Measurements from ENCODE around the gene CAPN13.

CAPN13 gene

GRCh38 chr2:30736461-30737325 is 70.6 kb downstream of the CAPN13 start:
- TF ChIP-seq POLR2AphosphoS5 (IDR thresholded peaks at IDR 0.05; ENCODE audit: low read depth, low read length) (no peak), POLR2A (IDR thresholded peaks at IDR 0.05; ENCODE audit: low read depth, low read length) (no peak), TAF1 (IDR thresholded peaks at IDR 0.05; ENCODE audit: borderline replicate concordance, low read depth, low read length) (no peak)
- FAIRE-seq (no peak), DNase-seq (ENCODE audit: insufficient read length) (no peak)

- FAIRE-seq, result no peak
- TF ChIP-seq TAF1 (IDR thresholded peaks at IDR 0.05; ENCODE audit: borderline replicate concordance, low read depth, low read length) (no peak), POLR2A (IDR thresholded peaks at IDR 0.05; ENCODE audit: low read depth, low read length) (no peak), POLR2AphosphoS5 (IDR thresholded peaks at IDR 0.05; ENCODE audit: low read depth, low read length) (no peak)
- DNase-seq (ENCODE audit: insufficient read length), result no peak
Observed at GRCh38 chr2:30733876-30734520, 73.2 kb downstream of the CAPN13 start.

GRCh38 chr2:30732876-30733275 is 74.4 kb downstream of the CAPN13 start:
- TF ChIP-seq TAF1 (IDR thresholded peaks at IDR 0.05; ENCODE audit: borderline replicate concordance, low read depth, low read length) (no peak), POLR2A (IDR thresholded peaks at IDR 0.05; ENCODE audit: low read depth, low read length) (no peak)
- no peak for FAIRE-seq

GRCh38 chr2:30732376-30732775 is 74.9 kb downstream of the CAPN13 start:
- FAIRE-seq (no peak), DNase-seq (ENCODE audit: insufficient read length) (no peak)
- TF ChIP-seq POLR2A (IDR thresholded peaks at IDR 0.05; ENCODE audit: low read depth, low read length) (no peak), POLR2AphosphoS5 (IDR thresholded peaks at IDR 0.05; ENCODE audit: low read depth, low read length) (no peak)

More at GRCh38 chr2:30732876-30733275, 74.4 kb downstream of the CAPN13 start:
- no peak for DNase-seq (ENCODE audit: insufficient read length)

- FAIRE-seq, result no peak
- no peak for TF ChIP-seq POLR2A (IDR thresholded peaks at IDR 0.05; ENCODE audit: low read depth, low read length)
- no peak for TF ChIP-seq TAF1 (IDR thresholded peaks at IDR 0.05; ENCODE audit: borderline replicate concordance, low read depth, low read length)
- no peak for TF ChIP-seq POLR2AphosphoS5 (IDR thresholded peaks at IDR 0.05; ENCODE audit: low read depth, low read length)
- no peak for DNase-seq (ENCODE audit: insufficient read length)
Observed at GRCh38 chr2:30731706-30732105, 75.5 kb downstream of the CAPN13 start.

- FAIRE-seq (no peak), DNase-seq (ENCODE audit: insufficient read length) (no peak)
- no peak for TF ChIP-seq POLR2A (IDR thresholded peaks at IDR 0.05; ENCODE audit: low read depth, low read length)
- TF ChIP-seq POLR2AphosphoS5 (IDR thresholded peaks at IDR 0.05; ENCODE audit: low read depth, low read length), result no peak
- TF ChIP-seq TAF1 (IDR thresholded peaks at IDR 0.05; ENCODE audit: borderline replicate concordance, low read depth, low read length), result no peak
Observed at GRCh38 chr2:30730736-30731647, 76.3 kb downstream of the CAPN13 start.

- no peak for FAIRE-seq
- DNase-seq (ENCODE audit: insufficient read length), result no peak
- TF ChIP-seq POLR2AphosphoS5 (IDR thresholded peaks at IDR 0.05; ENCODE audit: low read depth, low read length), result no peak
- TF ChIP-seq POLR2A (IDR thresholded peaks at IDR 0.05; ENCODE audit: low read depth, low read length), result no peak
- TF ChIP-seq TAF1 (IDR thresholded peaks at IDR 0.05; ENCODE audit: borderline replicate concordance, low read depth, low read length), result no peak
Observed at GRCh38 chr2:30729031-30729430, 78.2 kb downstream of the CAPN13 start.

- no peak for FAIRE-seq
- no peak for TF ChIP-seq POLR2AphosphoS5 (IDR thresholded peaks at IDR 0.05; ENCODE audit: low read depth, low read length)
- TF ChIP-seq TAF1 (IDR thresholded peaks at IDR 0.05; ENCODE audit: borderline replicate concordance, low read depth, low read length), result no peak
- no peak for TF ChIP-seq POLR2A (IDR thresholded peaks at IDR 0.05; ENCODE audit: low read depth, low read length)
- no peak for DNase-seq (ENCODE audit: insufficient read length)
Observed at GRCh38 chr2:30722936-30723725, 84.1 kb downstream of the CAPN13 start.

- TF ChIP-seq POLR2AphosphoS5 (IDR thresholded peaks at IDR 0.05; ENCODE audit: low read depth, low read length) (no peak), POLR2A (IDR thresholded peaks at IDR 0.05; ENCODE audit: low read depth, low read length) (no peak), TAF1 (IDR thresholded peaks at IDR 0.05; ENCODE audit: borderline replicate concordance, low read depth, low read length) (no peak)
- FAIRE-seq (no peak), DNase-seq (ENCODE audit: insufficient read length) (no peak)
Observed at GRCh38 chr2:30721668-30722647, 85.3 kb downstream of the CAPN13 start.

GRCh38 chr2:30721241-30721640 is 86.0 kb downstream of the CAPN13 start:
- no peak for TF ChIP-seq POLR2A (IDR thresholded peaks at IDR 0.05; ENCODE audit: low read depth, low read length)
- TF ChIP-seq POLR2AphosphoS5 (IDR thresholded peaks at IDR 0.05; ENCODE audit: low read depth, low read length), result no peak
- no peak for TF ChIP-seq TAF1 (IDR thresholded peaks at IDR 0.05; ENCODE audit: borderline replicate concordance, low read depth, low read length)
- FAIRE-seq (no peak), DNase-seq (ENCODE audit: insufficient read length) (no peak)
